HG02678 (cell line): Measurements from ENCODE around the gene KCP.

Experiments used
- ATAC-seq: cut with Tn5 transposase; IDR thresholded peaks from one replicate; pipeline ENCODE4 v1.9.1; 2021; ENCODE audit warnings: mild to moderate bottlenecking, moderate library complexity; ENCODE audit not compliant: unreplicated experiment

The KCP gene

GRCh38 chr7:128939075-128939860 lies 28.8 kb upstream of the KCP start:
- no peak for ATAC-seq

GRCh38 chr7:128938544-128939074 lies 28.1 kb upstream of the KCP start:
- ATAC-seq, result no peak

GRCh38 chr7:128937647-128938543 lies 27.4 kb upstream of the KCP start, which contains the start of gene IRF5:
Gene IRF5 (plus strand): TSS chr7:128937927. CDS start chr7:128942082, 4,155 bp downstream.
- peak; percentile 13 for ATAC-seq

GRCh38 chr7:128937271-128937646 lies 26.8 kb upstream of the KCP start:
- ATAC-seq, result peak; percentile 4

- no peak for ATAC-seq
Measured at GRCh38 chr7:128936798-128937197, 26.3 kb upstream of the KCP start.

- no peak for ATAC-seq
Measured at GRCh38 chr7:128935342-128935730, 24.8 kb upstream of the KCP start.

- ATAC-seq, result peak; percentile 34
Measured at GRCh38 chr7:128934361-128935341, 24.1 kb upstream of the KCP start.

- peak; percentile 34 for ATAC-seq
Measured at GRCh38 chr7:128933180-128933891, 22.8 kb upstream of the KCP start.

GRCh38 chr7:128932862-128933179 lies 22.3 kb upstream of the KCP start:
- no peak for ATAC-seq

- no peak for ATAC-seq
Measured at GRCh38 chr7:128931965-128932861, 21.7 kb upstream of the KCP start.

- no peak for ATAC-seq
Measured at GRCh38 chr7:128931190-128931798, 20.8 kb upstream of the KCP start.

- no peak for ATAC-seq
Measured at GRCh38 chr7:128928882-128929788, 18.6 kb upstream of the KCP start.

- no peak for ATAC-seq
Measured at GRCh38 chr7:128928159-128928813, 17.8 kb upstream of the KCP start.

GRCh38 chr7:128924707-128925588 lies 14.4 kb upstream of the KCP start:
- ATAC-seq, result no peak

GRCh38 chr7:128923411-128923800 lies 12.9 kb upstream of the KCP start:
- no peak for ATAC-seq
